K562 (cell line): ENCODE data around the gene GCH1.

Source experiments
- CAMTA2 ChIP-seq: fragments of 250-450 bp; sonication (Bioruptor Pico); conservative IDR thresholded peaks from 2 replicates; pipeline ENCODE4 v1.5.1; 2022
- HSF4 ChIP-seq: fragments of 250-450 bp; sonication (Bioruptor Pico); IDR thresholded peaks from 2 replicates; pipeline ENCODE4 v2.1.2; 2022; ENCODE audit warnings: mild to moderate bottlenecking, moderate library complexity, borderline replicate concordance
- TGIF2 ChIP-seq: sonication (generic); formaldehyde crosslinking; IDR thresholded peaks from 2 replicates; pipeline ENCODE4 v1.8.1; 2022; ENCODE audit warnings: mild to moderate bottlenecking, missing genetic modification reagents, moderate library complexity
- ZNF282 ChIP-seq: sonication (generic); formaldehyde crosslinking; IDR thresholded peaks from 2 replicates; pipeline ENCODE4 v1.8.1; 2023; ENCODE audit warnings: missing genetic modification reagents
- TF ChIP-seq, protein P1 (sequence below), 3 experiments: IDR thresholded peaks in 2 of 3; conservative IDR thresholded peaks in 1 of 3; 2 replicates each; pipeline ENCODE4 v1.5.1; 2011 to 2012; ENCODE audit warnings: low read length in 3 of 3, mild to moderate bottlenecking in 3 of 3, control low read depth in 2 of 3, improper control_type of control experiment in 1 of 3, inconsistent platforms in 1 of 3, low read depth in 1 of 3, mixed read lengths in 1 of 3, moderate library complexity in 1 of 3; ENCODE audit not compliant: insufficient read depth in 2 of 3

DNA sequence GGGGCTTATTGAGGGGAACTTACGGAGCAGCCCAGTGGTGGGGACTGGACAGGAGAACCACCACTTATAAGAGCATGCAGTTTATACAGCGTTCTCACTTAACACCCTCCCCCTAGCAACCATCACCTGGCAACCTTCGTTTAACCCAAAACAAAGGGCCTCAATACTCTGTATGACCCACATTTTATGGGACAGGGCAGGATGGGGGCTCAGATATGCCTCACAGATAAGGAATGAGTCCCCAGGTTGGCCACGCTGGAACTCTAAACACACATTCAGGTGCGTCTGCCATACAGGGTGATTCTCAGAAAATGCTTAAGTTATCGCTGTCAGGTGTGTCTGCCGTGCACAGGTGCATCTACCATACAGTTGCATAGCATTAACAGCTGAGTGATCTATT lies 99.2 kb downstream of the GCH1 start:
- TF ChIP-seq CAMTA2 (CRISPR knock-in tag) (no peak), HSF4 (CRISPR knock-in tag) (no peak), ZNF282 (CRISPR knock-in tag) (no peak), TGIF2 (CRISPR knock-in tag) (no peak)
- TF ChIP-seq, protein P1, sequence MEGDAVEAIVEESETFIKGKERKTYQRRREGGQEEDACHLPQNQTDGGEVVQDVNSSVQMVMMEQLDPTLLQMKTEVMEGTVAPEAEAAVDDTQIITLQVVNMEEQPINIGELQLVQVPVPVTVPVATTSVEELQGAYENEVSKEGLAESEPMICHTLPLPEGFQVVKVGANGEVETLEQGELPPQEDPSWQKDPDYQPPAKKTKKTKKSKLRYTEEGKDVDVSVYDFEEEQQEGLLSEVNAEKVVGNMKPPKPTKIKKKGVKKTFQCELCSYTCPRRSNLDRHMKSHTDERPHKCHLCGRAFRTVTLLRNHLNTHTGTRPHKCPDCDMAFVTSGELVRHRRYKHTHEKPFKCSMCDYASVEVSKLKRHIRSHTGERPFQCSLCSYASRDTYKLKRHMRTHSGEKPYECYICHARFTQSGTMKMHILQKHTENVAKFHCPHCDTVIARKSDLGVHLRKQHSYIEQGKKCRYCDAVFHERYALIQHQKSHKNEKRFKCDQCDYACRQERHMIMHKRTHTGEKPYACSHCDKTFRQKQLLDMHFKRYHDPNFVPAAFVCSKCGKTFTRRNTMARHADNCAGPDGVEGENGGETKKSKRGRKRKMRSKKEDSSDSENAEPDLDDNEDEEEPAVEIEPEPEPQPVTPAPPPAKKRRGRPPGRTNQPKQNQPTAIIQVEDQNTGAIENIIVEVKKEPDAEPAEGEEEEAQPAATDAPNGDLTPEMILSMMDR (IDR thresholded peaks at IDR 0.05 in 2 of 3, conservative IDR thresholded peaks at IDR 0.05 in 1 of 3; ENCODE audit: insufficient read depth in 2 of 3, low read depth in 1 of 3, low read length in 3 of 3): no peak
